BLaER1 treated with 17β-estradiol and CSF1 and Interleukin-3, amounts not matched to agents 10 nM and 100 nM (cell line): ENCODE data around the gene WDR74.
"Not testable (repeated sequence)": the region's sequence is repeated elsewhere in the genome, so short reads cannot be mapped to it uniquely, and the experiment has no call there.

Experiments used
- H3K27ac ChIP-seq, 11 experiments: shearing (Covaris generic); formaldehyde crosslinking; 2 replicates each; pipeline ENCODE4 v1.8.1; 2022
- H3K27me3 ChIP-seq, 11 experiments: shearing (Covaris generic); formaldehyde crosslinking; 2 replicates each; pipeline ENCODE4 v1.8.1; 2022
- H3K36me3 ChIP-seq, 11 experiments: shearing (Covaris generic); formaldehyde crosslinking; 2 replicates each; pipeline ENCODE4 v1.8.1; 2022
- H3K4me1 ChIP-seq, 10 experiments: shearing (Covaris generic); formaldehyde crosslinking; 2 replicates each; pipeline ENCODE4 v1.8.1; 2022
- H3K4me2 ChIP-seq, 11 experiments: shearing (Covaris generic); formaldehyde crosslinking; 2 replicates each; pipeline ENCODE4 v1.8.1; 2022
- H3K4me3 ChIP-seq, 10 experiments: shearing (Covaris generic); formaldehyde crosslinking; 2 replicates each; pipeline ENCODE4 v1.8.1; 2022
- H3K9ac ChIP-seq, 11 experiments: shearing (Covaris generic); formaldehyde crosslinking; 2 replicates each; pipeline ENCODE4 v1.8.1; 2022
- H3K9me3 ChIP-seq, 11 experiments: shearing (Covaris generic); formaldehyde crosslinking; replicated peaks in 1 of 11; 2 replicates each; pipeline ENCODE4 v1.8.1; 2022
- H4K20me1 ChIP-seq, 11 experiments: shearing (Covaris generic); formaldehyde crosslinking; 2 replicates each; pipeline ENCODE4 v1.8.1; 2022
- Cebpa-rat ChIP-seq, 11 experiments: shearing (Covaris generic); IDR thresholded peaks; 2 replicates each; pipeline ENCODE4 v1.8.1; 2022

WDR74 gene

GRCh38 chr11:62851807-62852522 lies 12.6 kb upstream of the WDR74 start:
- Histone ChIP-seq H3K27ac (peak overlapping the region in 1 of 11 experiments; percentile 97; a peak in 1 of 22 replicates), H3K9me3 (no peaks in the 10 kb centered on the region; a peak in 2 of 22 replicates), H4K20me1 (peaks cover 40 to 58% (median 54%) of the 10 kb centered on the region in 11 experiments), H3K4me3 (peak overlapping the region in 9 of 10 experiments; percentile 82 to 96 (median 88); a peak in 16 of 20 replicates), H3K27me3 (no peaks in the 10 kb centered on the region), H3K36me3 (peaks cover 37 to 44% (median 42%) of the 10 kb centered on the region in 11 experiments), H3K4me2 (peak overlapping the region; percentile 2 to 99 (median 96); a peak in 21 of 22 replicates), H3K4me1 (peaks cover 24 to 36% (median 30%) of the 10 kb centered on the region in 10 experiments), H3K9ac (peak overlapping the region; percentile 86 to 99 (median 95); a peak in 17 of 22 replicates)
- TF ChIP-seq Cebpa-rat (IDR thresholded peaks at IDR 0.05): no peak

- TF ChIP-seq Cebpa-rat (IDR thresholded peaks at IDR 0.05): no peak
- peaks cover 40 to 58% (median 54%) of the 10 kb centered on the region in 11 experiments for H4K20me1 ChIP-seq
- peaks cover 37 to 44% (median 42%) of the 10 kb centered on the region in 11 experiments for H3K36me3 ChIP-seq
- H3K4me2 ChIP-seq: peak overlapping the region in 9 of 11 experiments; percentile 3 to 98 (median 96); a peak in 8 of 22 replicates
- H3K4me1 ChIP-seq: peaks cover 22 to 32% (median 27%) of the 10 kb centered on the region in 10 experiments
- peak overlapping the region in 3 of 10 experiments; percentile 87 to 92 (median 88); a peak in 2 of 20 replicates for H3K4me3 ChIP-seq
- no peaks in the 10 kb centered on the region for H3K27me3 ChIP-seq
- peak overlapping the region in 8 of 11 experiments; percentile 13 to 99 (median 92); a peak in 12 of 22 replicates for H3K9ac ChIP-seq
- no peak overlapping the region for H3K27ac ChIP-seq
- no peaks in the 10 kb centered on the region; a peak in 2 of 22 replicates for H3K9me3 ChIP-seq
Measured at GRCh38 chr11:62850911-62851806, 11.8 kb upstream of the WDR74 start.

- Histone ChIP-seq H3K9ac (no peak overlapping the region), H4K20me1 (peaks cover 14 to 30% (median 28%) of the 10 kb centered on the region in 11 experiments; a peak in 21 of 22 replicates), H3K27me3 (no peaks in the 10 kb centered on the region), H3K36me3 (peaks cover 15 to 20% (median 18%) of the 10 kb centered on the region in 11 experiments), H3K9me3 (no peaks in the 10 kb centered on the region), H3K27ac (no peak overlapping the region), H3K4me1 (peaks cover 22 to 31% (median 26%) of the 10 kb centered on the region in 10 experiments), H3K4me2 (no peak overlapping the region), H3K4me3 (no peak overlapping the region)
- no peak for TF ChIP-seq Cebpa-rat (IDR thresholded peaks at IDR 0.05)
Measured at GRCh38 chr11:62847767-62848314, 8.5 kb upstream of the WDR74 start.

- peaks cover 17 to 26% (median 20%) of the 10 kb centered on the region in 10 experiments for H3K4me1 ChIP-seq
Measured at GRCh38 chr11:62846177-62846576, 6.8 kb upstream of the WDR74 start.

GRCh38 chr11:62844154-62844553 lies 4.8 kb upstream of the WDR74 start:
- H3K36me3 ChIP-seq: no peaks in the 10 kb centered on the region; a peak in 2 of 22 replicates
- no peak for TF ChIP-seq Cebpa-rat (IDR thresholded peaks at IDR 0.05)
- peaks cover 17 to 26% (median 20%) of the 10 kb centered on the region in 10 experiments for H3K4me1 ChIP-seq
- no peaks in the 10 kb centered on the region; a peak in 1 of 22 replicates for H4K20me1 ChIP-seq
- H3K9me3 ChIP-seq: no peaks in the 10 kb centered on the region
- peak overlapping the region in 4 of 11 experiments; percentile 81 to 98 (median 92); a peak in 5 of 22 replicates for H3K4me2 ChIP-seq
- H3K27ac ChIP-seq: peak overlapping the region in 2 of 11 experiments; percentile 95 to 98; a peak in 1 of 22 replicates
- H3K27me3 ChIP-seq: no peaks in the 10 kb centered on the region
- H3K4me3 ChIP-seq: no peak overlapping the region
- H3K9ac ChIP-seq: peak overlapping the region in 2 of 11 experiments; percentile 95 to 99; a peak in 4 of 22 replicates

More at GRCh38 chr11:62846177-62846576, 6.8 kb upstream of the WDR74 start:
- Histone ChIP-seq H3K4me2 (no peak overlapping the region), H4K20me1 (peaks cover 0 to 14% (median 12%) of the 10 kb centered on the region in 11 experiments; a peak in 18 of 22 replicates), H3K4me3 (no peak overlapping the region), H3K27ac (no peak overlapping the region), H3K36me3 (peaks cover 0 to 3% (median 2%) of the 10 kb centered on the region in 11 experiments; a peak in 13 of 22 replicates), H3K27me3 (no peaks in the 10 kb centered on the region), H3K9ac (0 out of 22 replicates have a peak overlapping the region, but pooled peaks of 1 of the 11 experiments have one; percentile 0), H3K9me3 (no peaks in the 10 kb centered on the region)
- TF ChIP-seq Cebpa-rat (IDR thresholded peaks at IDR 0.05): no peak

- no peak overlapping the region; a peak in 1 of 20 replicates for H3K4me3 ChIP-seq
- peaks cover 21 to 29% (median 22%) of the 10 kb centered on the region in 10 experiments for H3K4me1 ChIP-seq
- H3K9me3 ChIP-seq: no peaks in the 10 kb centered on the region
- H3K9ac ChIP-seq: peak overlapping the region in 8 of 11 experiments; percentile 19 to 99 (median 94); a peak in 12 of 22 replicates
- no peaks in the 10 kb centered on the region for H3K27me3 ChIP-seq
- no peaks in the 10 kb centered on the region; a peak in 1 of 22 replicates for H3K36me3 ChIP-seq
- peak overlapping the region in 8 of 11 experiments; percentile 1 to 100 (median 99); a peak in 11 of 22 replicates for H3K27ac ChIP-seq
- H3K4me2 ChIP-seq: peak overlapping the region in 10 of 11 experiments; percentile 74 to 98 (median 90); a peak in 21 of 22 replicates
- H4K20me1 ChIP-seq: no peaks in the 10 kb centered on the region; a peak in 2 of 22 replicates
- TF ChIP-seq Cebpa-rat (IDR thresholded peaks at IDR 0.05): no peak
Measured at GRCh38 chr11:62843466-62843865, 4.1 kb upstream of the WDR74 start.

GRCh38 chr11:62842891-62843290 lies 3.5 kb upstream of the WDR74 start:
- Histone ChIP-seq H3K9ac (peak overlapping the region; percentile 92 to 99 (median 96)), H3K4me2 (peak overlapping the region; percentile 74 to 98 (median 90)), H3K4me3 (peak overlapping the region; percentile 39 to 80 (median 61); a peak in 19 of 20 replicates), H3K27ac (peak overlapping the region; percentile 94 to 100 (median 98)), H3K4me1 (peaks cover 27 to 35% (median 28%) of the 10 kb centered on the region in 10 experiments)
- not testable (repeated sequence) for H3K36me3 ChIP-seq, H3K27me3 ChIP-seq, H4K20me1 ChIP-seq, H3K9me3 ChIP-seq

GRCh38 chr11:62842171-62842741 lies 2.9 kb upstream of the WDR74 start:
- H3K4me2 ChIP-seq: peak overlapping the region; percentile 74 to 98 (median 90)
- peak overlapping the region; percentile 39 to 80 (median 61) for H3K4me3 ChIP-seq
- H3K36me3 ChIP-seq: peaks cover 0 to 12% (median 9%) of the 10 kb centered on the region in 11 experiments; a peak in 16 of 22 replicates
- no peak for TF ChIP-seq Cebpa-rat (IDR thresholded peaks at IDR 0.05)
- peaks cover 33 to 42% (median 35%) of the 10 kb centered on the region in 10 experiments for H3K4me1 ChIP-seq
- peak overlapping the region; percentile 94 to 100 (median 98) for H3K27ac ChIP-seq
- H3K27me3 ChIP-seq: no peaks in the 10 kb centered on the region
- H3K9me3 ChIP-seq: no peaks in the 10 kb centered on the region
- peak overlapping the region; percentile 92 to 99 (median 96) for H3K9ac ChIP-seq
- H4K20me1 ChIP-seq: peaks cover 0 to 8% (median 0%) of the 10 kb centered on the region in 11 experiments; a peak in 6 of 22 replicates
